Measurements from ENCODE around the gene SLC35F1.

Gene SLC35F1

DNA sequence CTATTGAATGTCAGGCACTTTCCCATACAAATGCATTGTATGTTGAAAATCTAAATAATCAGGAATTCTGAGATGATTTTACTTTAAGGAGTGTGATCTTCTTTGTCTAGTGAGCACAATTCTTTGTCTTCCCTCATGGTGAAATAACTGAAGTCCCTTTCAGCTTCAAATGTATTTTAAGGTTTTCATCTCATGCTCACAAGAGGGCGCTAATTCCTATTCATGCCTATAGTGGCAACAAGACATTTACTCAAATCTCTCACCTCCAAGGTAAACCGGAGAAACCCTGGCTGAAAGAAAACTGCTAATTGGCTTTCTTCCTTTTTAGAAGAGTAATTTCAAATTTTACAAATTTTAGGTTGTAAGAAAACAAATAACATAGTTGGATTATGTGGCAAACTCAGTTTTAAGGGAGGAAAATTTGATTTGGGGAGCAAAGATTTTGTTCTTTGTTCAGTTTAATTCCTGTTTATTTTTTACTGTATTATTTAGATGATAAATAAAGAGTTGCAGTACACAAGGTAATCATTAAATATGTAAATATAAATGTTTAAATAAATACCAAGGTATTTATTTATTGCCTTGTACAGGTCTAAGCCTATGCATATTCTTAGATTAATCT, 69.1 kb downstream of the SLC35F1 start:
- no peaks in the 10 kb centered on the region for H3K27me3 ChIP-seq (ENCODE audit: insufficient read depth, poor library complexity, severe bottlenecking)

DNA sequence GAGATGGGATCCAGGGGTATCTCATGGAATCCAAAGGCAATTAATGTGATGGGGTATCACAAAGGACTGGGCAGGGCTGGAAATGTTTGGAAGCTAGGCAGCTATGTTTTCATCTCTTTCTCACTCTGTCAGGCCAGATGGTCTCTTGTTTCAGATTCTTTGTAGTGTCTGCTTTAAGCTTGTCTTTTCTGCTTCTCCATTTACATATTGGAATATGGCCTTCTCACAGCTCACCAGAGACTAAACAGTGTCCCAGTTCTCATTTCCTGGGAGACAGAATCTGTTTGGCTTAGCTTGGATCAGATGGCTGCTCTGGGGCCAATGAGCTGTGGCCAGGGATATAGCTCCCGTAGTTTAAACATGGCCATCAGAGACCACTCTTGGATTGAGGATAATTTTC, 78.9 kb downstream of the SLC35F1 start:
- Histone ChIP-seq H3K27ac (ENCODE audit: poor library complexity, severe bottlenecking) (no peak overlapping the region), H3K4me1 (ENCODE audit: insufficient read depth, poor library complexity, severe bottlenecking) (no peaks in the 10 kb centered on the region), H3K36me3 (ENCODE audit: low read depth) (no peaks in the 10 kb centered on the region), H3K9me3 (ENCODE audit: severe bottlenecking) (no peaks in the 10 kb centered on the region), H3K27me3 (ENCODE audit: insufficient read depth, poor library complexity, severe bottlenecking) (no peaks in the 10 kb centered on the region), H3K4me3 (ENCODE audit: severe bottlenecking) (no peak overlapping the region)
- TF ChIP-seq, protein P1, sequence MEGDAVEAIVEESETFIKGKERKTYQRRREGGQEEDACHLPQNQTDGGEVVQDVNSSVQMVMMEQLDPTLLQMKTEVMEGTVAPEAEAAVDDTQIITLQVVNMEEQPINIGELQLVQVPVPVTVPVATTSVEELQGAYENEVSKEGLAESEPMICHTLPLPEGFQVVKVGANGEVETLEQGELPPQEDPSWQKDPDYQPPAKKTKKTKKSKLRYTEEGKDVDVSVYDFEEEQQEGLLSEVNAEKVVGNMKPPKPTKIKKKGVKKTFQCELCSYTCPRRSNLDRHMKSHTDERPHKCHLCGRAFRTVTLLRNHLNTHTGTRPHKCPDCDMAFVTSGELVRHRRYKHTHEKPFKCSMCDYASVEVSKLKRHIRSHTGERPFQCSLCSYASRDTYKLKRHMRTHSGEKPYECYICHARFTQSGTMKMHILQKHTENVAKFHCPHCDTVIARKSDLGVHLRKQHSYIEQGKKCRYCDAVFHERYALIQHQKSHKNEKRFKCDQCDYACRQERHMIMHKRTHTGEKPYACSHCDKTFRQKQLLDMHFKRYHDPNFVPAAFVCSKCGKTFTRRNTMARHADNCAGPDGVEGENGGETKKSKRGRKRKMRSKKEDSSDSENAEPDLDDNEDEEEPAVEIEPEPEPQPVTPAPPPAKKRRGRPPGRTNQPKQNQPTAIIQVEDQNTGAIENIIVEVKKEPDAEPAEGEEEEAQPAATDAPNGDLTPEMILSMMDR (IDR thresholded peaks at IDR 0.05; ENCODE audit: poor library complexity, severe bottlenecking), result no peak
- DNase-seq (ENCODE audit: low spot score) (no peak), ATAC-seq (ENCODE audit: low read depth) (no peak)

More for the DNA sequence above, 69.1 kb downstream of the SLC35F1 start:
- H3K36me3 ChIP-seq (ENCODE audit: low read depth), result no peaks in the 10 kb centered on the region
- TF ChIP-seq, protein P1 (IDR thresholded peaks at IDR 0.05; ENCODE audit: poor library complexity, severe bottlenecking), result peak; percentile 85
- no peaks in the 10 kb centered on the region for H3K4me1 ChIP-seq (ENCODE audit: insufficient read depth, poor library complexity, severe bottlenecking)
- H3K27ac ChIP-seq (ENCODE audit: poor library complexity, severe bottlenecking), result no peak overlapping the region
- ATAC-seq (ENCODE audit: low read depth) (peak; percentile 42; the same call in 1 of the 3 replicates), DNase-seq (ENCODE audit: low spot score) (no peak)
- no peak overlapping the region for H3K4me3 ChIP-seq (ENCODE audit: severe bottlenecking)
- H3K9me3 ChIP-seq (ENCODE audit: severe bottlenecking), result no peaks in the 10 kb centered on the region

DNA sequence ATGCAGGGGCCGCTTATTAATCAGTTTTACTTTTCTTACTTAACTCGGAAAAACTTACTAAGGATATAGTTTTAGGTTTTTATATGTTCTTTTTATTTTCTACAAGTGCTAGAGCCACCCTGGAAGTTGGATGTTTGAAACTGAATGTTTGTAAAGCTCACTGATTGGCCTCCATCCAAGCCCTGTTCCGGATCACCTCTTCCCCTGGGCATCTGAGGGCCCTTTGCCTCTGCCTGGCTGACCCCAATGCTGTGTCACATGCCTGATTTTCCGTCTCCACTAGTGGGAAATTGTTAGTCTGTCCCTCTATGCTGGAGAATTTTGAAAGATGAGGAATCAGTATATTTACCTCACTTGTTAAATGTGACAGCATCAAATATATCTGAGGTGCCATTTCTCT, 79.3 kb downstream of the SLC35F1 start:
- ATAC-seq (ENCODE audit: low read depth) (no peak), DNase-seq (ENCODE audit: low spot score) (no peak)
- Histone ChIP-seq H3K36me3 (ENCODE audit: low read depth) (no peaks in the 10 kb centered on the region), H3K4me1 (ENCODE audit: insufficient read depth, poor library complexity, severe bottlenecking) (no peaks in the 10 kb centered on the region), H3K9me3 (ENCODE audit: severe bottlenecking) (no peaks in the 10 kb centered on the region), H3K27me3 (ENCODE audit: insufficient read depth, poor library complexity, severe bottlenecking) (no peaks in the 10 kb centered on the region), H3K27ac (ENCODE audit: poor library complexity, severe bottlenecking) (no peak overlapping the region), H3K4me3 (ENCODE audit: severe bottlenecking) (no peak overlapping the region)
- TF ChIP-seq, protein P1 (IDR thresholded peaks at IDR 0.05; ENCODE audit: poor library complexity, severe bottlenecking), result no peak

DNA sequence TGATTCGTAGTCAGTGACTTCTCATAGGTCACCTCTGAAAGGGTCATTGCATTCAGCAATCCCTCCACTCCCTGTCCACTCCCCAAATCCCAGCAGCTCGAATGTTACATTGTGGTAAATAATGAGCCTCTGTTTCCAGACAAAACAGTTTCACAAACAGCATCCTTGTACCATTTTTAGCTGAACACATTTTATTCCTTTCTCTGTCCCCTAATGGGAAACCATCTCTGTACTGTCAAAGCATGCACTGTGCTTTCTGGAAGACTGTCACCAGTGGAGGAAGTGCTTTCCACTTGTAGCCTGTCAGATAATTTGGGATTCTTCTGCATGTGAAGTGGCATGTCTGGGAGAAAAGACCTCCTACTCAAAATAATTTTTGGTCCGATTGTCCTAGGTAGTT, 82.0 kb downstream of the SLC35F1 start:
- Histone ChIP-seq H3K9me3 (ENCODE audit: severe bottlenecking) (no peaks in the 10 kb centered on the region), H3K36me3 (ENCODE audit: low read depth) (no peaks in the 10 kb centered on the region), H3K4me1 (ENCODE audit: insufficient read depth, poor library complexity, severe bottlenecking) (no peaks in the 10 kb centered on the region), H3K27ac (ENCODE audit: poor library complexity, severe bottlenecking) (no peak overlapping the region), H3K27me3 (ENCODE audit: insufficient read depth, poor library complexity, severe bottlenecking) (no peaks in the 10 kb centered on the region), H3K4me3 (ENCODE audit: severe bottlenecking) (no peak overlapping the region)
- ATAC-seq (ENCODE audit: low read depth), result no peak
- no peak for DNase-seq (ENCODE audit: low spot score)
- TF ChIP-seq, protein P1 (IDR thresholded peaks at IDR 0.05; ENCODE audit: poor library complexity, severe bottlenecking), result no peak

DNA sequence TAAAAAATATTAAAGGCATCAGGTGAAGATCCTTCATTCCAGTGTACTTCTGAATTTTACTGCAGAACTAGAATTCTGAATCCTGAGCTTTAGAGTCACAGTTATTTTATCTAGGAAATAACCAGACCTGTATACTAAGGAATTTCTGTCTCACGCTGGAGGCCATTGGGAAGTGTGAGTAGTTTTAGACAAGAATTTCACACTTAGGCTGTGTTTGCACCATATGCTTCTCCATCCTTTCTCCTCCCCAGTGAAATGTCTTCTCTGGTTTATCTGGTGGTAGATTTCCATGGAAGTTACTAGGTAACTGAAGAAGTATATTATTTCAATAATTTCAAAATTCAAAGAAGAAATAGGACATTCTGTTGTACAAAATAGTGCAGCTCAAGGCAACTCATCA, 83.1 kb downstream of the SLC35F1 start:
- TF ChIP-seq, protein P1 (IDR thresholded peaks at IDR 0.05; ENCODE audit: poor library complexity, severe bottlenecking), result no peak
- DNase-seq (ENCODE audit: low spot score) (no peak), ATAC-seq (ENCODE audit: low read depth) (no peak)
- Histone ChIP-seq H3K27me3 (ENCODE audit: insufficient read depth, poor library complexity, severe bottlenecking) (no peaks in the 10 kb centered on the region), H3K4me3 (ENCODE audit: severe bottlenecking) (no peak overlapping the region), H3K36me3 (ENCODE audit: low read depth) (no peaks in the 10 kb centered on the region), H3K9me3 (ENCODE audit: severe bottlenecking) (no peaks in the 10 kb centered on the region), H3K4me1 (ENCODE audit: insufficient read depth, poor library complexity, severe bottlenecking) (no peaks in the 10 kb centered on the region), H3K27ac (ENCODE audit: poor library complexity, severe bottlenecking) (no peak overlapping the region)

All from RWPE2 (cell line).